IPS-15b (cell line): ENCODE results near the gene CTXND1.

Experiments used
- H3K27me3 ChIP-seq: one replicate; pipeline ENCODE4 v1.6.1; 2013; ENCODE audit warnings: low read length; ENCODE audit not compliant: control insufficient read depth, insufficient read depth
- H3K36me3 ChIP-seq: one replicate; pipeline ENCODE4 v1.6.1; 2013; ENCODE audit warnings: low read length; ENCODE audit not compliant: control insufficient read depth, insufficient read depth
- H3K4me1 ChIP-seq: one replicate; pipeline ENCODE4 v1.6.1; 2013; ENCODE audit warnings: mild to moderate bottlenecking, low read length; ENCODE audit not compliant: control insufficient read depth, insufficient read depth
- H3K4me3 ChIP-seq: one replicate; pipeline ENCODE4 v1.5.1; 2013; ENCODE audit warnings: low read depth, low read length
- H3K9ac ChIP-seq: one replicate; pipeline ENCODE4 v1.6.1; 2013; ENCODE audit warnings: low read depth, mild to moderate bottlenecking, low read length
- H3K9me3 ChIP-seq: one replicate; pipeline ENCODE4 v1.6.1; 2013; ENCODE audit warnings: mild to moderate bottlenecking, low read length; ENCODE audit not compliant: control insufficient read depth, insufficient read depth

Gene CTXND1

DNA sequence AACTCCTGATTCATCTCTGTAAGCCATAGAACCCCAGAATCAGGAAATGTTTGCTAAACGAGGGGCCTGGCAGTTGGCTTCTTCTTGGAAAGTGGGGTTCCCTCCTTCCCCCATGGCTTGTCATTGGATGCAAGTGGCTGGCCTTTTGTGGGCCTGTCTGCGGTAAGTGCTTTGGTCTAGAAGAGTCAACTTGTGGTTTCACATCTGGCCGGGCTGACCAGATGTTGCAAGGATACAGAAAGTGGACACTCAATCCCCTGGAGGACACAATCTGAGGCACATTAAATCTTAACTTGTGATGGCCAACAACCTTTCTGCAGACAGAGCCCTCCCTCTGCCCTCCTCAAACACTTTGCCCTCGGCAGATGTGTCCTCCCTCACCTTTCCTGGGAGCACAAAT, 98.1 kb downstream of the CTXND1 start:
- Histone ChIP-seq H3K9ac (no peak overlapping the region), H3K4me1 (peaks cover 6% of the 10 kb centered on the region)

GRCh38 chr15:80152896-80153876, 98.8 kb downstream of the CTXND1 start, which contains the start of gene FAH:
FAH (plus strand) TSS chr15:80152999; CDS start chr15:80153055, 56 bp downstream.
- Histone ChIP-seq H3K27me3 (no peaks in the 10 kb centered on the region), H3K9me3 (no peaks in the 10 kb centered on the region), H3K36me3 (peaks cover 3% of the 10 kb centered on the region), H3K4me3 (peak within 1 kb of the TSS; percentile 91), H3K4me1 (peaks cover 6% of the 10 kb centered on the region), H3K9ac (peak within 1 kb of the TSS; percentile 65)

More for the DNA sequence above, 98.1 kb downstream of the CTXND1 start:
- Histone ChIP-seq H3K4me3 (peak overlapping the region; percentile 91), H3K36me3 (peaks cover 3% of the 10 kb centered on the region), H3K27me3 (no peaks in the 10 kb centered on the region), H3K9me3 (no peaks in the 10 kb centered on the region)

- Histone ChIP-seq H3K9me3 (no peaks in the 10 kb centered on the region), H3K36me3 (no peaks in the 10 kb centered on the region), H3K27me3 (no peaks in the 10 kb centered on the region), H3K4me1 (peaks cover 6% of the 10 kb centered on the region), H3K9ac (no peak overlapping the region), H3K4me3 (peak overlapping the region; percentile 63)
Observed at GRCh38 chr15:80152180-80152895, 99.7 kb downstream of the CTXND1 start.

GRCh38 chr15:80151576-80151975, 100.4 kb downstream of the CTXND1 start:
- H3K9me3 ChIP-seq, result no peaks in the 10 kb centered on the region
- peak overlapping the region; percentile 63 for H3K4me3 ChIP-seq
- peaks cover 6% of the 10 kb centered on the region for H3K4me1 ChIP-seq
- H3K27me3 ChIP-seq, result no peaks in the 10 kb centered on the region
- H3K9ac ChIP-seq, result peak overlapping the region; percentile 18
- no peaks in the 10 kb centered on the region for H3K36me3 ChIP-seq

- no peak overlapping the region for H3K4me3 ChIP-seq
- H3K9ac ChIP-seq, result peak overlapping the region; percentile 18
- H3K9me3 ChIP-seq, result no peaks in the 10 kb centered on the region
- peaks cover 6% of the 10 kb centered on the region for H3K4me1 ChIP-seq
- H3K27me3 ChIP-seq, result no peaks in the 10 kb centered on the region
- no peaks in the 10 kb centered on the region for H3K36me3 ChIP-seq
Observed at GRCh38 chr15:80151148-80151547, 100.9 kb downstream of the CTXND1 start.
